AG09309 (cell line): Measurements from ENCODE around the gene DMAC2L.
"Not testable (repeated sequence)": the region's sequence is repeated elsewhere in the genome, so short reads cannot be mapped to it uniquely, and the experiment has no call there.

Experiments
- DNase-seq: peaks from one replicate; pipeline ENCODE4 v3.0.0-alpha.2; 2010; ENCODE audit warnings: low read depth
- H3K4me3 ChIP-seq: 2 replicates; pipeline ENCODE4 v1.5.1; 2011; ENCODE audit warnings: mild to moderate bottlenecking, low read depth, low read length, moderate library complexity; ENCODE audit not compliant: control insufficient read depth
- CTCF ChIP-seq: IDR thresholded peaks from 2 replicates; pipeline ENCODE4 v1.5.1; 2011; ENCODE audit warnings: mild to moderate bottlenecking, low read depth, low read length, inconsistent platforms; ENCODE audit not compliant: insufficient read depth, control insufficient read depth; ENCODE audit errors: missing control alignments

The DMAC2L gene

DNA sequence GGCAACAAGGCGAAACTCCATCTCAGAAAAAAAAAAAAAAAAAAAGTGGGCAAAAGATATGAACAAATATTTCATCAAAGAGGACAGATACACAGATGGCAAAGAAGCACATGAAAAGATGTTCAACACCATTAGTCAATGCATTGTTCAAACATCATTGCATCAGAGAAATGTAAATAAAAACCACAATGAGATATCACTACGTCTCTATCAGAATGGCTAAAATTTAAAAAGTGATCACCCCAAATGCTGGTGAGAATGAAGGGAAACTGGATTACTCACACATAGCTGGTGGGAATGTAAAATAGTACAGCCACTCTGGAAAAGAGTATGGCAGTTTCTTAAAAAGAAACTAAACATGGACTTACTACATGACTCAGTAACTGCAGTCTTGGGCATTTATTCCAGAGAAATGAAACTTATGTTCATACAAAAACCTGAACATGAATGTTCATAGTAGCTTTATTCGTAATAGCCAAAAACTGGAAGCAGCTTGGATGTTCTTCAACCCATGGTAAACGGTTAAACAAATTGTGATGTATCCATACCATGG, 3.7 kb upstream of the DMAC2L start:
- no peak for TF ChIP-seq CTCF
- no peak overlapping the region for H3K4me3 ChIP-seq
- no peak for DNase-seq

DNA sequence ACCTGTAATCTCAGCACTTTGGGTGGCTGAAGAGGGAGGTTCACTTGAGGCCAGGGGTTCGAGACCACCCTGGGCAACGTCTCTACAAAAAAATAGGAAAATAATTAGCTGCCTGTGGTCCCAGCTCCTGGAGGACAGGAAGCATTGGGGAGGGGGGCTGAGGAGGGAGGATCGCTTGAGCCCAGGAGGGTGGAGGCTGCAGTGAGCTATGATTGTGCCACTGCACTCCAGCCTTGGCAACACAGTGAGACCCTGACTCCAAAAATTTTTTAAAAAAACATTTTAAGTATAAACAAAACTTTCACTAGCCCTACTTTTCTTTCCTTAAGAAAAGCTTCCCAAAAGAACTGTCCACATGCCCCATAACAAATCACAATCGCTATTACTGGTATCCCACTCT, 1.7 kb upstream of the DMAC2L start:
- DNase-seq, result no peak
- TF ChIP-seq CTCF, result no peak
- H3K4me3 ChIP-seq, result no peak overlapping the region

- no peak for DNase-seq
- TF ChIP-seq CTCF, result peak; percentile 33
- peak overlapping the region; percentile 87 for H3K4me3 ChIP-seq
Measured at GRCh38 chr14:50311337-50311971, 670 bp upstream of the DMAC2L start.

DNA sequence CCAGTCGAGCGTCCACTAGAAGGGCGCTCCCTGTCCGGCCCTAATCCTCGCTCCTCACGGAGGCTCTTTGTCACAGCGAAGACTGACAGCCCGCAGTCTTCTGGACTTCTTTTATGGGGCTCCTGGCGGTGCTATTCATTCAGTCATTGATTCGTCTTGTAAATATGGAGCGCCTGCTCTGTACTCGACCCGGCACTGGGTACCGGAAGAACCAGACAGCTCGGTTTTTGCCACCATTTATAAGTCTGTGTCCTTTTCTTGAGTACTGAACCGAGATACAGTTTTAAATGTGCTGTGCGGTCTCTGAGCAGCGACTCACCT, 570 bp downstream of the DMAC2L start:
- DNase-seq, result no peak
- TF ChIP-seq CTCF, result no peak
- H3K4me3 ChIP-seq, result peak overlapping the region; percentile 87

GRCh38 chr14:50314098-50314497, 2.0 kb downstream of the DMAC2L start:
- H3K4me3 ChIP-seq, DNase-seq: not testable (repeated sequence)

- DNase-seq, result peak; percentile 29
- peak; percentile 59 for TF ChIP-seq CTCF
- H3K4me3 ChIP-seq, result no peak overlapping the region
Measured at GRCh38 chr14:50318031-50318626, 6.0 kb downstream of the DMAC2L start.

DNA sequence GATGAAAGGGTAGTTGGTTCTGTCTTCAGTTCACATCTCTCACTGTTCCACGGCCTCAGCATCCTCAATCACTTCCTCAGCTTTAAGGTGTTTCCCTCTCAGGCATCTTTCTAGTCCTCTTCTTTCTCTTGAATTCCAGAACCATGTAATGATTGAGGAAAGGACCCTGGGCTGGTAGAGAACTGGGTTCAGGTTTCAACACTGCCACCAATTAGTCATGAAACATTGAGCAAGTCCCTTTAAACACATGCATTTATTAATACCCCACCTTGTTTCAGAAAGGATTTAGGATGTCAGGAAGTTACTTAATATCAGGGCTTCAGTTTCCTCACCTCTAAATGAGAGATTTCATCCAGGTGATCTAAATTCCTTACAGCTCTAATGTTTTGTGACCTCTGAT, 7.2 kb downstream of the DMAC2L start:
- TF ChIP-seq CTCF, result no peak
- H3K4me3 ChIP-seq, result no peak overlapping the region
- no peak for DNase-seq
